Immature natural killer cell (primary cell): ENCODE results near the gene HDAC7. TPM values are rescaled to one million over a fixed set of nuclear protein-coding genes. Genes with fewer than 3 reads are reported as not detected.

Experiments
- DNase-seq, 3 donors: peaks; one replicate each; pipeline ENCODE4 v3.0.0; 2022; ENCODE audit warnings: mixed read lengths in 1 of 3
- H3K27ac Mint-ChIP-seq, 6 donors: one replicate each; pipeline ENCODE4 v1.8.0; 2020; ENCODE audit warnings: mixed read lengths in 6 of 6, mild to moderate bottlenecking in 5 of 6, inconsistent platforms in 4 of 6, moderate library complexity in 3 of 6
- H3K27me3 Mint-ChIP-seq, 3 donors: one replicate each; pipeline ENCODE4 v1.8.0; 2020 to 2021; ENCODE audit warnings: low read depth in 3 of 3, mild to moderate bottlenecking in 3 of 3, mixed read lengths in 3 of 3, moderate library complexity in 3 of 3, inconsistent platforms in 1 of 3
- H3K36me3 Mint-ChIP-seq, 3 donors: one replicate each; pipeline ENCODE4 v1.8.0; 2020; ENCODE audit warnings: mixed read lengths in 3 of 3, inconsistent platforms in 2 of 3, mild to moderate bottlenecking in 2 of 3
- H3K4me1 Mint-ChIP-seq, 2 donors: one replicate each; pipeline ENCODE4 v1.8.0; 2020; ENCODE audit warnings: inconsistent platforms in 2 of 2, mild to moderate bottlenecking in 2 of 2, mixed read lengths in 2 of 2, moderate library complexity in 1 of 2
- H3K4me3 Mint-ChIP-seq, 5 donors: one replicate each; pipeline ENCODE4 v1.8.0; 2020; ENCODE audit warnings: mild to moderate bottlenecking in 5 of 5, mixed read lengths in 5 of 5, inconsistent platforms in 3 of 5, moderate library complexity in 3 of 5
- H3K9me3 Mint-ChIP-seq, 6 donors: one replicate each; pipeline ENCODE4 v1.8.0; 2020; ENCODE audit warnings: mild to moderate bottlenecking in 6 of 6, mixed read lengths in 6 of 6, inconsistent platforms in 4 of 6, moderate library complexity in 3 of 6
- polyA plus RNA-seq, 3 donors: library from polyadenylated mRNA; unstranded; fragments of 300-500 nt; fragmentation: Illumina TruSeq; gene quantifications; one replicate each; pipeline ENCODE4 v1.2.3, GENCODE V29; 2021

The HDAC7 gene
- polyA plus RNA-seq, 3 donors from 2014 or later, result 5.9 to 29.1 (median 11.5) TPM

DNA sequence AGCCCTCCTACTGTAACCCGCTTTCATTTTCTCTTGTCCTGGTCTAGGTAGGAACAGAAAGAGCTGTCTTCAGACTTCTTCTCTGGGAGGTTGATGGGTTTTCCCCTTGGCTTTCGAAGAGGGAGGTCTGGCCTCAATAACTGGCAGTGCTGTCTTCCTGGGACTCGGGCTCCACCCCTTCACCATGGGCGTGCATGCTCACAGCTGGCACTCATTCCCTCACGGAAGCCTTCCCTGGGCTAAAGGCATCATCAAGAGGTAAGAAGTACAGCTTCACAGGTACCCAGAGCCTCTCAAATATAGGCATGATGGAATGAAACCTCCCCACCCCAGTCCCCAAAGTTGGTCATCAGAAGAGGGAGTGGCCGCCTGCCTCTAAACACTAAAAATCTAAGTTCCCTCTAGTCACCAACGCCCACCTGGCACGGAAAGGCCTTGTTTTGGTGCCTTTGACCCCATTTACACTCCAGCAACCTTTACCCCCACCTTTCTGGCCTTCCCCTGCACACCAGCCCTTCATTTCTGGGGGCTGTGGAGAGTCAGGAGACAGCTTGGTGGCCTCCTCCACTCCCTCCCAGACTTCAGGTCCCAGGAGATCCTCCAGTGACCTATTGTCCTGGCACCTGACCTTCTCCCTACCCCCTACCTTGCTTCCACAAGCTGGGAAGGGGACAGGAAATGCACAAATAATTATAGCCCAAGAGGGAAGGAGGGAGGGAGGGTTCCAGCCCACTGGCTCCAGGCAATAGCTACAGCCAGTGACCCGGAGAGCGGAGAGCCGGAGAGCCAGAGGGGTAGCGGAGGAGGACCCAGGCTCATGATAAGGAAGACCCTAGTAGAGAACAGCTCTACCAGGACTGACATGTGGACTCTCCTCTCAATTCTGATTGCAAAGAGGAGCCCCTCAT is 63.8 kb downstream of the HDAC7 start:
- Mint-ChIP-seq H3K27me3 (peaks cover 0 to 3% (median 2%) of the 10 kb centered on the region in 3 donors), H3K4me1 (peaks cover 0 to 7% of the 10 kb centered on the region in 2 donors), H3K27ac (peak overlapping the region in 1 of 6 donors; percentile 70), H3K36me3 (no peaks in the 10 kb centered on the region), H3K4me3 (no peak overlapping the region), H3K9me3 (no peaks in the 10 kb centered on the region)
- DNase-seq, result no peak

DNA sequence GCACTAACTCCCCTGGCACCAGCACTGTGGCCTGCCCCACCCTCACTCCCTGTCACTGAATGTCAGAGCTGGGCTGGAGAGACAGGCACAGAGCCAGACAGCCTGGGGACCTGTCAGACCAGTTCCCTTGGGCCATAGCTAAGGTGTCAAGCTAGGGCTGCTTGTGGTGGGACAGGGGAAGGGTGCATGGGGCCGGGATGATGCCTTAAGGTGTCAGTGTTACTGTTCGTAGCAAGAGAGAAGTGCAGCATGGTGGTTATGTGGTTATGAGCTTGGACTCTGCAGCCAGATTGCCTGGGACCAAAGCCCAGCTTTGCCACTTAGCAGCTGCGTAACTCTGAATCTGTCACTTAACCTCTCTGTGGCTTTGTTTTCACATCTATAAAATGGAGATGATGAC is 64.8 kb downstream of the HDAC7 start:
- H3K4me1 Mint-ChIP-seq, result peaks cover 0 to 7% of the 10 kb centered on the region in 2 donors
- DNase-seq, result peak in 1 of 3 donors; percentile 13
- H3K36me3 Mint-ChIP-seq, result no peaks in the 10 kb centered on the region
- no peak overlapping the region for H3K4me3 Mint-ChIP-seq
- peaks cover 0 to 3% (median 2%) of the 10 kb centered on the region in 3 donors for H3K27me3 Mint-ChIP-seq
- H3K9me3 Mint-ChIP-seq, result no peaks in the 10 kb centered on the region
- peak overlapping the region in 1 of 6 donors; percentile 23 for H3K27ac Mint-ChIP-seq

DNA sequence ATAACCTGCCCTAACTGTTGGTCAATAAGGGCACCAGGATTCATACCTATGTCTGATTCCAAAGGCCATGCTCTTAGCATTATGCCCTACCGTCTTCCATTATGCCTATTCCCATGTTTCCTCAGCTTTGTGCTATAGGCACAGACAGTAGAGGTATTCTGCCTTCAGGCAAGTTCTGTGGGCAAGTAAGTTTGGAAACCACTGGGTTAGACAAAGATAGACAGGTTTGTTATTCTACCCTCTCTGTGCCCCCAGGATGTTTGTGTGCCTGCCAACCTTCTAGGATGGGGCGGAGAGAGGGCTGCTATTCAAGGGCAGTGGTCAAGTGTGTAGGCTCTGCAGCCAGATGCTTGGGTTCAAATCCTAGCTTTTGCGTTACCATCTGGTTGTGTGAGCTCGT is 65.6 kb downstream of the HDAC7 start:
- no peak for DNase-seq
- Mint-ChIP-seq H3K4me1 (peaks cover 0 to 6% of the 10 kb centered on the region in 2 donors), H3K27ac (no peak overlapping the region), H3K36me3 (no peaks in the 10 kb centered on the region), H3K4me3 (no peak overlapping the region), H3K9me3 (no peaks in the 10 kb centered on the region), H3K27me3 (peaks cover 0 to 3% (median 2%) of the 10 kb centered on the region in 3 donors)

DNA sequence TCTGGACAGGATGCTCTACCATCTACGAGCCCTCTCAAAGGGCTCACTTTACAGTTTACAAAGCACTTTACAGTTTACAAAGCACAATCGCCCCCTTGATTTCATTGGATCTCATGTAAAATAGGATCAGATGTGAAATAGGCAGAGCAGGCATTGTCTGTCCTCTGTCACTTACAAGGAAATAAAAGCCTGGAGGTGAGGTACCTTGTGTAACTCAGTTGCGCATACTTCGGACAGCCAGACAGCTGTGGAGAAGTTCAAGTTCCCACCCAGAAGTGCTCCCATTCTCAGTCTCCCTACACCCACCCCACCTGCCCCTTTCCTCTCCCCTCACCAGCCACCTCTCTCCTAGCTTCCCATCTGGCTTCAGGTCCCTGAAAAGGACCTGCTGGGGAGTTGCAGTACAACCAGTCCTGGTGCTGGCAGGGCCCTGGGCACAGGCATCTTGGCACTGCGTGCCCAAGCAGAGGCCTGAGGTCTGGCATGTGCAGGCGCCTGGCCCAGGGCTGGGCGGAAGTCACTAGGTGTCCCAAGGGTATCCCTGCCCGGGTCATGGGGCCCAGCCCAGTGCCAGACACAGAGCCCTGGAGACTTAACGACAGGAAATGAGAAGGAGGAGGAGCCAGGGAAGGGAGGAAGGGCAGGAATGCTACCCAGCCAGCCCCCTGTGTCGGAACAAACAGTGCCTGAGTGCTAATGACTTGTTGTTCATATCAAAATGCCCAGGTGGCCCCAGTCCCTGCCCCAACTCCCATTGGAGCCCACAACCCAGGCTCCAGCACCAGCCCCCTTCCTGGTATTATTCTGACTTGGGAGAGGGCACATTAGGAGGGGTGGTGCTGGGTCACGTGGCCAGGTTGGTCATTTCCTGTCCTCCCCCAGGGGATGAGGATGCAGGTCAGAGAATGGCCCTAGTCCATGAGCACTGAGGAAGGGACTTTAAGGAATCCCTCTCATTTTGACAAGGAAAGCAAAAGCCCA is 66.4 kb downstream of the HDAC7 start:
- no peak overlapping the region for H3K4me3 Mint-ChIP-seq
- no peak overlapping the region for H3K27ac Mint-ChIP-seq
- H3K4me1 Mint-ChIP-seq, result peaks cover 0 to 4% of the 10 kb centered on the region in 2 donors
- H3K36me3 Mint-ChIP-seq, result no peaks in the 10 kb centered on the region
- no peak for DNase-seq
- H3K27me3 Mint-ChIP-seq, result peaks cover 0 to 3% (median 2%) of the 10 kb centered on the region in 3 donors
- no peaks in the 10 kb centered on the region for H3K9me3 Mint-ChIP-seq

DNA sequence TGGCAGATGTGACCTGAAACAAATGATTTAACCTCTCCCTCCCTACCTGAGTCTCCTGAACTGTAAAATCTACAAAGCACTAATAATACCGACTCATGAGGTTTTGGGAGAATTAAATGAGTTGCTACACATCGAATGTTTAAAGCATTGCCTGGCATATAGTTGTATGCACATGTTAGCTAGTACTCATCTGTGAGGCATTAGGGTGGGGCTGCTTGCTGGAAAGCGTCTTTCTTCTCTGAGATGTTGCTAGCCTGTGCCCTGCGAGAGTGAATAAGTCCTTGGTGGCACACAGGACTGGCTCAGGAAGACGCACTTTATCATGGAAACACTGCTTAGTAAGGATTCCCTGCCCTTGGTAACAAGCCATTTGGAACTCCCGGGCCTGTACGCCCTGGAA is 67.2 kb downstream of the HDAC7 start:
- Mint-ChIP-seq H3K4me3 (no peak overlapping the region), H3K27ac (no peak overlapping the region), H3K9me3 (no peaks in the 10 kb centered on the region), H3K4me1 (peaks cover 0 to 2% of the 10 kb centered on the region in 2 donors), H3K27me3 (peaks cover 0 to 5% (median 1%) of the 10 kb centered on the region in 3 donors), H3K36me3 (no peaks in the 10 kb centered on the region)
- no peak for DNase-seq

DNA sequence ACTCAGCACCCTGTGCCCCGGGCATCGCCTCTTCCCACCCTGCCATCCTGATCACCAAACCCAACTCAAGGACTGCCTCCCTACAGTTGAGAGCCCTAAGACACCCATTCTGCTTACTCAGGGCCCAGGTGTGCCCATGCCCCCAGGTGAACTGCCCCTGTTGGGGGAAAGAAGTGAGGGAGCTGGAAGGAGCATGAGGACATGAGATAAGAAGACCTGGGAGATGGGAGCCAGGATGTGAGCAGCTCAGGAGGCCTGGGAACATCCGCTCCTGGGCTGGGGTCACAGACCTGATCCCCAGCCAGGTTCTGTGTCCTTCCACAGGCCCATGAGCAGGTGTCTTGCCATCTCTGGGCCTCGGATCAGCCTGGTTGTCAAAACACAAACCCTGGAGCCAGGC is 67.6 kb downstream of the HDAC7 start:
- Mint-ChIP-seq H3K27me3 (peaks cover 0 to 5% (median 0%) of the 10 kb centered on the region in 3 donors), H3K4me1 (no peaks in the 10 kb centered on the region), H3K9me3 (no peaks in the 10 kb centered on the region), H3K36me3 (no peaks in the 10 kb centered on the region), H3K27ac (no peak overlapping the region), H3K4me3 (no peak overlapping the region)
- no peak for DNase-seq

DNA sequence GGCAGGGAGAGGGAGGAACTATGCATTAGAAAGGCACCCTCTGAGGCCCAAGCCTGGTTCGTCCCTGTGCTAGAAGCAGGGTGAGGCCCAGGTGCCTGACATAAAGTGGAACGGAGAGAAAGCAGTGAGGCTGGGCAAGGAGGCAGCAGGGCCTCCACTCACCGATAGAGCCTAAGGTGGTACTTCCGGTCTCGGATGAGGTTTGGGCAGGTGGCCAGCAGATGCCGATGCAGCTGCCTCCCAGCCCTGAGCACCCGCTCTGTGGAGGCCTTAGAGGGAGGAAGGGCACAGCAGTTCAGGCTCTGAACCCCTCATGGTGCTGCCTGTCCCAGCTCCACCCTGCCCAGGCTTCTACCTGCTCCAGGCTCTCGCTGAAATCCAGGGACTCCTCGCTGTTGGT is 68.1 kb downstream of the HDAC7 start:
- no peak overlapping the region for H3K4me3 Mint-ChIP-seq
- H3K27ac Mint-ChIP-seq, result peak overlapping the region in 1 of 6 donors; percentile 28
- H3K36me3 Mint-ChIP-seq, result no peaks in the 10 kb centered on the region
- H3K9me3 Mint-ChIP-seq, result no peaks in the 10 kb centered on the region
- DNase-seq, result no peak
- no peaks in the 10 kb centered on the region for H3K4me1 Mint-ChIP-seq
- H3K27me3 Mint-ChIP-seq, result peaks cover 0 to 3% (median 2%) of the 10 kb centered on the region in 3 donors

DNA sequence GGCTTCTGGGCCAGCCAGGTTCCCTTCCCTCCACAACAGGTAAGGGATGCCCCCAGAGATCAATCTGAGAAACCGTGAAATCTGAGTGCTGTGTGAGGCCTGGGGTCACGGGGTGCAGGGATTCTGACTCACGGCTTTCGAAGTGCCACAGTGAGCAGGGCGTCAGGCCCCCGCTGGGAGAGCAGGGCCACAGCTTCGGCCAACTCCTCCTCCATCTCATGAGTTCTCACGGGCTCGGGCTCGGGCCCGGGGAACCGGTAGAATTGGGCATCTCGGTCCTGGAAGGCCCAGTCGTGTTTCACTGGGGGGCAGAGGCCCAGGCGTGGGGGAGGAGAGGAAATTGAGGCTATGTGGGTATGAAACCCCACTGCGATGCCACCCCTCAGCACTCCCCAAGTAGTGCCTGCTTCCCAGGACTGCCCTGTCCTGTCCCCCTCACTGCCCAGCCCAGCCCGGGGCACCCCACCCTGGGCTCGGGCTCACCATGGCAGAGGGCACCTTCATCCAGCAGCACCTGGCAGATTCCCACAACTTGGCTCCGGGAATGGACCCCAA is 68.7 kb downstream of the HDAC7 start:
- Mint-ChIP-seq H3K36me3 (no peaks in the 10 kb centered on the region), H3K27me3 (peaks cover 0 to 3% (median 3%) of the 10 kb centered on the region in 3 donors), H3K27ac (no peak overlapping the region), H3K4me3 (no peak overlapping the region), H3K4me1 (no peaks in the 10 kb centered on the region), H3K9me3 (no peaks in the 10 kb centered on the region)
- no peak for DNase-seq

DNA sequence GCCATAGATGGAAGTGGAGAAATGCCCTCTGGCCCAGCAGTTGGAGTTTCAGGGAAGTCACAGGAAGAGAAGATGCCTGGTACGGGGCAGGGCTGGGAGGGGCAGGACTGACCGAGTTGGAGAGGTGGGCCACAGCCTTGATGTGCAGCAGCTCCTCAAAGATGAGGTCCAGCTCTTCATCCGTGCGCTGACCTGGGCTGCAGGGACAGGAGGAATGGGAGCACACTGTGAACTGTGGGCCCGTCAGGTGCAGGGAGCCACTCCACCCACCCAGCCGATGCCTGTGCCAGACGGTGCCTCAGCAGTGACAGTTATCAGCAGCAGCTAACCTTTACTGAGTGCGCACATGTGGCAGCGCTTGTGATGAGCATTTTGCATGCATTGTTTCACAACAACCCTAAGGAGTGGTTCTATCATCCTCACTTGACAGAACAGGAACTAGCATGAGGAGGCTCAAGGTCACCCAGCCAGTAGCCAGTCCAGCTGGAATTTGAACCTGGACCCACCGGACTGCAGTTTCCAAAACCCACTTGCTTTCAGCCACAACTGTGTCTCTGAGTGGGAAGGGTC is 69.4 kb downstream of the HDAC7 start:
- no peak for DNase-seq
- H3K4me3 Mint-ChIP-seq, result no peak overlapping the region
- H3K4me1 Mint-ChIP-seq, result no peaks in the 10 kb centered on the region
- no peak overlapping the region for H3K27ac Mint-ChIP-seq
- H3K9me3 Mint-ChIP-seq, result no peaks in the 10 kb centered on the region
- H3K36me3 Mint-ChIP-seq, result no peaks in the 10 kb centered on the region
- H3K27me3 Mint-ChIP-seq, result peaks cover 0 to 5% (median 3%) of the 10 kb centered on the region in 3 donors

DNA sequence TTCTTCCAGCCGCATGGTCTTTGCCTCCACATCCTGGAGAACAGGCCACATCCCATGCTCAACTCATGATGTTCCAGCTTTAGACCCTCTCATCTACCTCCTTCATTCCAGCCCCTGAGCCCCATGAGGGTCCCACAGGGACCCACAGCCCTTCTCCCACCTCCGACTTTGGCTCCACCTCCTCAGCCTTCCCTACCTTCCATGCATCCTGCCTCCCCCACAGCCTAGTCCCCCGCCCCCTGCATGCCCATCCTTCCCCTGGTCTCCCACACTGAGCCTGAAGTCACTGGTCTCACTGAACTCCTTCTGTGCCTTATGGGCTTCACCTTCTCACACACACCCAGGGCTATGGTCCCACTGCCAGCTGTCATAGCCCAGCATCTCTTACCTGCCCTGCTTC is 70.8 kb downstream of the HDAC7 start:
- H3K4me3 Mint-ChIP-seq, result no peak overlapping the region
- peaks cover 0 to 5% (median 0%) of the 10 kb centered on the region in 3 donors for H3K36me3 Mint-ChIP-seq
- peaks cover 0 to 8% (median 4%) of the 10 kb centered on the region in 3 donors for H3K27me3 Mint-ChIP-seq
- no peak for DNase-seq
- H3K4me1 Mint-ChIP-seq, result no peaks in the 10 kb centered on the region
- no peaks in the 10 kb centered on the region for H3K9me3 Mint-ChIP-seq
- H3K27ac Mint-ChIP-seq, result no peak overlapping the region

DNA sequence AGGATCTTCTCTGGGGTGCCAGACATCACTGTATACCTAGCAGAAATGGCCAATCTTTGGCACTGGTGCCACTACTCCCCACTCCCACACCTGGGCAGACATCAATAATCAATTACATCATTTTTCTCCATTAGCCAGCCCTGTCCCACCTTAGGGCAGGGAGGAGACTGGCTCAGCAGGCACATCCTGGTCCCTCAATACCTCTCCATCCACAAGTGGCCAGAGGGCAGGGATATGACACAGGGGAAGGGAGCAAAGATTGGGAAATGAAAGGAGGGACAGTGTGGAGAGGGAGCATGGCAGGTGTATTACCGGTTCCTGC is 71.2 kb downstream of the HDAC7 start:
- H3K36me3 Mint-ChIP-seq, result peaks cover 0 to 5% (median 0%) of the 10 kb centered on the region in 3 donors
- H3K9me3 Mint-ChIP-seq, result no peaks in the 10 kb centered on the region
- H3K4me1 Mint-ChIP-seq, result no peaks in the 10 kb centered on the region
- peaks cover 0 to 8% (median 4%) of the 10 kb centered on the region in 3 donors for H3K27me3 Mint-ChIP-seq
- no peak for DNase-seq
- H3K4me3 Mint-ChIP-seq, result no peak overlapping the region
- no peak overlapping the region for H3K27ac Mint-ChIP-seq

DNA sequence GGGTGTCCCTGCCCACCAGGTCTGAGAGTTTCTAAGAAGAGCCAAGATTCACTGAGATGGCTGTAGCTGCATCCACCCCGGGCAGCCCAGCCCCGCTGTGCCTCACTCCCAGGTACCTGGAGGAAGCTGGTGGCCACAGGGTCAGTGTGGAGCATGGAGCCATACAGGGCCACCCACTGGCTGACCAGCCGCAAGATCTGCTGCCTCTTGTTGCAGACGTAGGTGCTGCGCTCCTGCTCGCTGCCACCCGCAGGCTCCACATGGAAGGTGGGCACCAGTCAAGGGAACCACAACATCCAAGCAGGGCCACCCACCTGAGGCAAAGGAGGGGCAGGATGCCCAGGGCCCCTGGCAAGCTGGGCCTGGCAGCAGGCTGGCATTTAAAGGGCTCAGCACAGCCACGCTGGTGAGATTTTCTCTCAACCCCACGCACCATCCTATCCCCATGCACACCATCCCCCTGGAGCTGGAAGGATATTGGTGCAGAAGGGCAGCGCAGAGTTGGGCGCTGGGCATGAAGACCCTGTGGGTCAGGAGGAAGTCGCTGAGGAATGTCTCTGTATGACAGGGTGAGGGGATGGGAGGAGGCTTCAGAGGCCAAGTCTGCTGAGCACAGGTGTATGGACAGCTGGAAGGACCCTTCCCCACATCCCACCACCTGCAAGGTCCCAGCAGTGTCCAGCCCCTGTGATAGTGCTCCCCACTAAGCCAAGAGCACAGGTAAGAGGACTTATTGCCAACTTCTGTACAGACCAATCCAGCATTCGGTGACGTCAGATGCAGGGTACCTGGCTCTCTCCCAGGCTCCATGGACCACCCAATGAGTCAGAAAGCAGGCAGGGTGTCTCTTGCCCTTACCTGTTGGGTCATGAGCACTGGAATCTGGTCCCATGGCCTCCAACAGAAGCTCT is 71.9 kb downstream of the HDAC7 start:
- no peak overlapping the region for H3K4me3 Mint-ChIP-seq
- peaks cover 0 to 12% (median 4%) of the 10 kb centered on the region in 3 donors for H3K27me3 Mint-ChIP-seq
- H3K4me1 Mint-ChIP-seq, result peaks cover 0 to 2% of the 10 kb centered on the region in 2 donors
- peaks cover 0 to 5% (median 0%) of the 10 kb centered on the region in 3 donors for H3K36me3 Mint-ChIP-seq
- DNase-seq, result no peak
- no peaks in the 10 kb centered on the region for H3K9me3 Mint-ChIP-seq
- H3K27ac Mint-ChIP-seq, result no peak overlapping the region
